Upper lobe of left lung (tissue), 4 donors: ENCODE results near the gene PRICKLE4.

Source experiments
- CTCF ChIP-seq, 6 experiments: fragments of 450-650 bp in 4 of 6; fragments of 200-600 bp in 2 of 6; sonication (generic) in 2 of 6; IDR thresholded peaks; one replicate each; pipeline ENCODE4 v1.5.1; 2016 to 2019; ENCODE audit warnings: antibody characterized with exemption in 6 of 6
- POLR2A ChIP-seq, 4 donors: fragments of 450-650 bp; IDR thresholded peaks; one replicate each; pipeline ENCODE4 v1.5.1; 2016 to 2017; ENCODE audit warnings: antibody characterized with exemption in 4 of 4, mild to moderate bottlenecking in 2 of 4
- POLR2AphosphoS5 ChIP-seq, 2 donors: sonication (generic); formaldehyde crosslinking; IDR thresholded peaks; one replicate each; pipeline ENCODE4 v1.5.1; 2017; ENCODE audit warnings: antibody characterized with exemption in 2 of 2

GRCh38 chr6:41739041-41739440 is 41.5 kb upstream of the PRICKLE4 start:
- TF ChIP-seq CTCF (IDR thresholded peaks at IDR 0.05) (no peak), POLR2AphosphoS5 (IDR thresholded peaks at IDR 0.05) (no peak), POLR2A (IDR thresholded peaks at IDR 0.05) (no peak)
